Transverse colon (tissue), 4 donors: ENCODE data around the gene ITGAE. TPM values are rescaled to one million over a fixed set of nuclear protein-coding genes. Genes with fewer than 3 reads are reported as not detected.

ENCODE experiments used
- DNase-seq: peaks from one replicate; pipeline ENCODE4 v3.0.0-alpha.2; 2019
- H3K27ac ChIP-seq, 4 donors: fragments of 200-600 bp; sonication (generic); 2 replicates each; pipeline ENCODE4 v1.5.1; 2016 to 2018; ENCODE audit warnings: inconsistent platforms in 4 of 4
- H3K27me3 ChIP-seq: fragments of 200-600 bp; sonication (generic); 2 replicates; pipeline ENCODE4 v1.5.1; 2017; ENCODE audit warnings: inconsistent platforms
- H3K36me3 ChIP-seq, 4 donors: fragments of 200-600 bp; sonication (generic); 2 replicates each; pipeline ENCODE4 v1.5.1; 2017 to 2019; ENCODE audit warnings: inconsistent platforms in 4 of 4
- H3K4me1 ChIP-seq, 4 donors: fragments of 200-600 bp; sonication (generic); 2 replicates each; pipeline ENCODE4 v1.5.1; 2017 to 2020; ENCODE audit warnings: inconsistent platforms in 4 of 4
- H3K4me3 ChIP-seq, 4 donors: fragments of 200-600 bp; sonication (generic); 1 replicate in 1 of 4; 2 replicates in 3 of 4; pipeline versions ENCODE4 v1.5.1 to v1.6.1; 2017 to 2019; ENCODE audit warnings: inconsistent platforms in 4 of 4
- H3K9me3 ChIP-seq, 2 donors: fragments of 200-600 bp; sonication (generic); 2 replicates each; pipeline ENCODE4 v1.5.1; 2017 to 2019; ENCODE audit warnings: inconsistent platforms in 2 of 2
- EP300 ChIP-seq: sonication (generic); formaldehyde crosslinking; IDR thresholded peaks from one replicate; pipeline ENCODE4 v1.6.1; 2017; ENCODE audit warnings: antibody characterized with exemption, low read depth
- POLR2A ChIP-seq: fragments of 450-650 bp; IDR thresholded peaks from one replicate; pipeline ENCODE4 v1.6.1; 2016; ENCODE audit warnings: antibody characterized with exemption, mild to moderate bottlenecking, moderate library complexity
- POLR2AphosphoS5 ChIP-seq, 3 donors: sonication (generic); formaldehyde crosslinking; IDR thresholded peaks; one replicate each; pipeline ENCODE4 v1.6.1; 2016; ENCODE audit warnings: antibody characterized with exemption in 3 of 3
- WGBS, 2 donors: methylation state at CpG; one replicate each; pipeline ENCODE4 v1.1.5; 2018; ENCODE audit warnings: low coverage in 1 of 2; 5-methylcytosine and 5-hydroxymethylcytosine counted together
- in situ Hi-C, 4 donors: fragments of 200-750 bp; cut with MboI; loops; one replicate each; pipeline versions ENCODE4 v1.15.0 to v1.15.1; 2017; ENCODE audit warnings: low sequenced_read_pairs in 3 of 4, low pct_ligation_motif_present in 1 of 4, low pct_unique_long_range_greater_than_20kb in 1 of 4
- intact Hi-C: fragments of 100-400 bp; cut with DNase I; formaldehyde crosslinking; loops from one replicate; pipeline ENCODE4 v1.15.1; 2023; ENCODE audit warnings: low total_unique reads
- total RNA-seq, 4 donors: library from RNA; depleted of rRNA; stranded (reverse); fragments of >200 nt; gene quantifications; one replicate each; pipeline ENCODE4 v1.1.0, GENCODE V29; 2016
- TF ChIP-seq, protein P1 (sequence below), 5 experiments: fragments of 200-600 bp in 3 of 5; fragments of 450-650 bp in 2 of 5; sonication (generic) in 3 of 5; IDR thresholded peaks; 1 replicate in 2 of 5; 2 replicates in 3 of 5; pipeline ENCODE4 v1.5.1; 2016 to 2017; ENCODE audit warnings: antibody characterized with exemption in 5 of 5, inconsistent platforms in 3 of 5, mild to moderate bottlenecking in 2 of 5, moderate library complexity in 1 of 5

The ITGAE gene
- total RNA-seq, 4 donors from 2014 or later: 2.8 to 23.1 (median 14.5) TPM

DNA sequence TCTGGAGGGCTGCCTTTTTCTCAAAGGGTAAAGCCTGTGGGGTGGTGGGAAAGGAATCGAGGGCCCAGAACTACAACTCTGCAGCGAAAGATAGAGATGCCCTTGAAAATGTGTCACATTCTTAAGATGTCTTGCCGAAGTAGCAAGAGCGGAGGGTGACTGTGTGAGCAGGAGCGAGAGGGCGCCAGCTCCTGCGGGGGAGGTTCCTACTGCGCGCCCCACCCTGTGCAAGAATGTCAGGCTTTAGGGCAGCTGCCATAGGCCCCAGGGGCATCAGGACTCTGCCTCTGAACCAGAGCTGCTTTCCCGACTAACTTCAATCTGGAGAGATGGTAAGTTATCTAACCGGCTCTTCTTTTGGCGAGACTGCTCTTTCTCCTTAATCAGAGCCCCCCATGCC lies 11.8 kb upstream of the ITGAE start:
- DNase-seq: no peak
- no peaks in the 10 kb centered on the region for H3K4me1 ChIP-seq
- H3K27ac ChIP-seq: no peak overlapping the region
- no peaks in the 10 kb centered on the region for H3K9me3 ChIP-seq
- in situ Hi-C loops (no loop called here), intact Hi-C loops (no loop called here)
- no peak overlapping the region for H3K4me3 ChIP-seq
- TF ChIP-seq, protein P1, sequence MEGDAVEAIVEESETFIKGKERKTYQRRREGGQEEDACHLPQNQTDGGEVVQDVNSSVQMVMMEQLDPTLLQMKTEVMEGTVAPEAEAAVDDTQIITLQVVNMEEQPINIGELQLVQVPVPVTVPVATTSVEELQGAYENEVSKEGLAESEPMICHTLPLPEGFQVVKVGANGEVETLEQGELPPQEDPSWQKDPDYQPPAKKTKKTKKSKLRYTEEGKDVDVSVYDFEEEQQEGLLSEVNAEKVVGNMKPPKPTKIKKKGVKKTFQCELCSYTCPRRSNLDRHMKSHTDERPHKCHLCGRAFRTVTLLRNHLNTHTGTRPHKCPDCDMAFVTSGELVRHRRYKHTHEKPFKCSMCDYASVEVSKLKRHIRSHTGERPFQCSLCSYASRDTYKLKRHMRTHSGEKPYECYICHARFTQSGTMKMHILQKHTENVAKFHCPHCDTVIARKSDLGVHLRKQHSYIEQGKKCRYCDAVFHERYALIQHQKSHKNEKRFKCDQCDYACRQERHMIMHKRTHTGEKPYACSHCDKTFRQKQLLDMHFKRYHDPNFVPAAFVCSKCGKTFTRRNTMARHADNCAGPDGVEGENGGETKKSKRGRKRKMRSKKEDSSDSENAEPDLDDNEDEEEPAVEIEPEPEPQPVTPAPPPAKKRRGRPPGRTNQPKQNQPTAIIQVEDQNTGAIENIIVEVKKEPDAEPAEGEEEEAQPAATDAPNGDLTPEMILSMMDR (IDR thresholded peaks at IDR 0.05): no peak
- TF ChIP-seq POLR2A: no peak
- TF ChIP-seq POLR2AphosphoS5 (IDR thresholded peaks at IDR 0.05): no peak
- TF ChIP-seq EP300: no peak
- H3K27me3 ChIP-seq: no peaks in the 10 kb centered on the region
- H3K36me3 ChIP-seq: peaks cover 0 to 59% (median 29%) of the 10 kb centered on the region in 4 donors
- 91 to 97% methylated on average over 4 to 12 of the region's 12 CpGs for WGBS, 2 donors

DNA sequence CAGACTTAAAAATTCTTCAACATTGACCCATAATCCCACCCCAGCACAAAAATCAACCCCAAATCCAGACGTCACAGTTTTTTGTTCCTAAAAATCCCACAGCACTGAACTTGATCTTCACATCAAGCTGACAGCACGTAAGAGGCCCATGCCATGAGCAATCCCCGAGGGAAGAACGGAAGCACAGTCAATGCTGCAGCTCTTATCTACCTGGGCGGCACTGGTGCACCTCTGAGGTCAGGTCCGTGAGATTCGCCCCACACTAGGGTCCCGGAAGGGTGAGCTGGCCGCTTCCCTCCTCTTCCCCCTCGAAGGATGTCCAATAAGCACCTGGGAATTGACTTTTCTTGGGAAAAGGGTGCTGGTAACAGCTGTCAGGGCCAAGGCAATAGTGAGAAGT lies 11.3 kb upstream of the ITGAE start:
- Histone ChIP-seq H3K27ac (no peak overlapping the region), H3K9me3 (no peaks in the 10 kb centered on the region), H3K4me3 (no peak overlapping the region), H3K27me3 (no peaks in the 10 kb centered on the region), H3K4me1 (no peaks in the 10 kb centered on the region), H3K36me3 (peaks cover 0 to 62% (median 28%) of the 10 kb centered on the region in 4 donors)
- in situ Hi-C loops (no loop called here), intact Hi-C loops (no loop called here)
- DNase-seq: no peak
- TF ChIP-seq POLR2AphosphoS5 (IDR thresholded peaks at IDR 0.05) (no peak), POLR2A (no peak), EP300 (no peak)
- WGBS, 2 donors: 90 to 91% methylated on average over 10 of the region's 10 CpGs

DNA sequence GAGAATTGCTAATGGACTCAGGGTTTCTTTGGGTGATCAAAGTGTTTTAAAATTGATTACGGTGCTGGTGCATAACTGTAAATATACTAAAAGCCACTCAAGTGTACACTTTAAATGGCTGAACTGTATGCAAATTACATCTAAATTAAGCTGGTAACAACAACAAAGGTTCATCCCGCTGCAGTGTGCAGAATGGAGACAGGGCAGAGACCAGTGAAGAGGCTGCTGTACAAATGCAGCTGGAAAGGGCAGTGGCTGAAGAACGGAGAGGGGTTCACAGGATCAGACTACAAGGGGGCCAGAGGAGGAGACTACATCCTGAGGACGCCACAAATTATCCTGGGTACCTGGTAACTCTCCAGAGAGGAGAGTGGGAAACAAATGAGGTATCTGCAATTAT lies 9.0 kb upstream of the ITGAE start:
- WGBS, 2 donors: 84 to 87% methylated on average over 2 to 4 of the region's 4 CpGs
- Histone ChIP-seq H3K4me1 (no peaks in the 10 kb centered on the region), H3K36me3 (peaks cover 0 to 49% (median 19%) of the 10 kb centered on the region in 4 donors), H3K27ac (no peak overlapping the region), H3K27me3 (no peaks in the 10 kb centered on the region), H3K4me3 (no peak overlapping the region), H3K9me3 (no peaks in the 10 kb centered on the region)
- TF ChIP-seq EP300: no peak
- TF ChIP-seq POLR2A: no peak
- TF ChIP-seq, protein P1 (IDR thresholded peaks at IDR 0.05): no peak
- TF ChIP-seq POLR2AphosphoS5 (IDR thresholded peaks at IDR 0.05): no peak
- in situ Hi-C loops: no loop called here
- DNase-seq: no peak
- intact Hi-C loops: no loop called here

- no peaks in the 10 kb centered on the region for H3K9me3 ChIP-seq
- intact Hi-C loops (no loop called here), in situ Hi-C loops (no loop called here)
- H3K4me3 ChIP-seq: no peak overlapping the region
- no peak overlapping the region for H3K27ac ChIP-seq
- H3K36me3 ChIP-seq: peaks cover 0 to 40% (median 15%) of the 10 kb centered on the region in 4 donors
- DNase-seq: no peak
- no peaks in the 10 kb centered on the region for H3K4me1 ChIP-seq
- H3K27me3 ChIP-seq: no peaks in the 10 kb centered on the region
- WGBS, 2 donors: 89 to 90% methylated on average over 2 to 4 of the region's 4 CpGs
- no peak for TF ChIP-seq EP300
- no peak for TF ChIP-seq POLR2AphosphoS5 (IDR thresholded peaks at IDR 0.05)
- TF ChIP-seq POLR2A: no peak
- TF ChIP-seq, protein P1 (IDR thresholded peaks at IDR 0.05): no peak
These were observed 8.1 kb upstream of the ITGAE start for GRCh38 chr17:3809135-3809534.

DNA sequence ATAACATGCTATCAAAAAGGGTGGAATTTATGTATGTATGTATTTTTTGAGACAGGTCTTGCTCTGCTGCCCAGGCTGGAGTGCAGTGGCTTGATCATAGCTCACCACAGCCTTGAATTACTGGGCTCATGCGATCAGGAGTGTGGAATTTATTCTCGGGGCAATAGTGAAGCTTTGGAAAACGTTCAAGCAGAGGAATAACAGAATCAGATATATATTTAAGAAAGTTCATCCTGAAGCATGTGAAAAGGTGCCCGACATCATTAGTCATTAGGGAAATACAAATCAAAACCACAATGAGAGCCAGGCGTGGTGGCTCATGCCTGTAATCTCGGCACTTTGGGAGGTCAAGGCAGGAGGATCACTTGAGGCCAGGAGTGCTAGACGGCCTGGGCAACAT lies 7.7 kb upstream of the ITGAE start:
- in situ Hi-C loops: no loop called here
- no peak overlapping the region for H3K27ac ChIP-seq
- intact Hi-C loops: no loop called here
- H3K9me3 ChIP-seq: no peaks in the 10 kb centered on the region
- no peaks in the 10 kb centered on the region for H3K27me3 ChIP-seq
- peaks cover 0 to 36% (median 13%) of the 10 kb centered on the region in 4 donors for H3K36me3 ChIP-seq
- WGBS, 2 donors: 84 to 95% methylated on average over 7 of the region's 7 CpGs
- TF ChIP-seq, protein P1 (IDR thresholded peaks at IDR 0.05): no peak
- TF ChIP-seq POLR2AphosphoS5 (IDR thresholded peaks at IDR 0.05): no peak
- no peak for TF ChIP-seq POLR2A
- no peak for TF ChIP-seq EP300
- DNase-seq: no peak
- no peaks in the 10 kb centered on the region for H3K4me1 ChIP-seq
- H3K4me3 ChIP-seq: no peak overlapping the region
